T-cell (primary cell): ENCODE data around the gene RHOD. TPM values are rescaled to one million over a fixed set of nuclear protein-coding genes. Genes with fewer than 3 reads are reported as not detected.
A peak's percentile ranks its signal among the peaks of the same experiment; 100 is the strongest.

Source experiments
- ATAC-seq, 4 experiments: fragments of 200-7000 bp in 3 of 4; fragments of 150-1000 bp in 1 of 4; cut with Tn5 transposase; replicated peaks in 1 of 4; 1 replicate in 3 of 4; 2 replicates in 1 of 4; pipeline ENCODE4 v1.10.0; 2021; ENCODE audit warnings: moderate library complexity in 3 of 4, mild to moderate bottlenecking in 2 of 4, moderate number of reproducible peaks in 1 of 4
- CTCF ChIA-PET, 2 donors: fragments of 300-600 bp; sonication (Branson Sonifier 250); formaldehyde crosslinking; loops; one replicate each; lab custom pipeline; 2022; ENCODE audit warnings: antibody characterized with exemption in 2 of 2; lab: Charles Lee
- POLR2A ChIA-PET, 2 donors: fragments of 300-600 bp; sonication (Branson Sonifier 250); formaldehyde crosslinking; loops; one replicate each; lab custom pipeline; 2022; ENCODE audit warnings: antibody characterized with exemption in 2 of 2; lab: Charles Lee
- DNase-seq, 35 experiments: peaks; one replicate each; pipeline versions ENCODE4 v3.0.0 to v3.0.0-alpha.2; 2013 to 2023
- H3K27ac ChIP-seq: one replicate; pipeline ENCODE4 v1.5.1; 2013; ENCODE audit warnings: low read length
- H3K27me3 ChIP-seq, 2 experiments: replicated peaks in 1 of 2; 1 replicate in 1 of 2; 2 replicates in 1 of 2; pipeline versions ENCODE4 v1.6.1 to v1.7.0; 2013; ENCODE audit warnings: low read length in 1 of 2, mixed read lengths in 1 of 2; ENCODE audit not compliant: control insufficient read depth in 2 of 2, insufficient read depth in 2 of 2; ENCODE audit errors: extremely low read depth in 1 of 2
- H3K36me3 ChIP-seq, 2 donors: 1 replicate in 1 of 2; 2 replicates in 1 of 2; pipeline versions ENCODE4 v1.6.1 to v1.7.0; 2013; ENCODE audit warnings: low read length in 1 of 2; ENCODE audit not compliant: control insufficient read depth in 2 of 2, insufficient read depth in 1 of 2; ENCODE audit errors: extremely low read depth in 1 of 2
- H3K4me1 ChIP-seq, 2 experiments: 1 replicate in 1 of 2; 2 replicates in 1 of 2; pipeline versions ENCODE4 v1.6.1 to v1.7.0; 2013; ENCODE audit warnings: low read length in 2 of 2, mixed read lengths in 1 of 2; ENCODE audit not compliant: insufficient read depth in 2 of 2, control insufficient read depth in 1 of 2; ENCODE audit errors: extremely low read depth in 1 of 2
- H3K4me3 ChIP-seq, 2 donors: 1 replicate in 1 of 2; 2 replicates in 1 of 2; pipeline versions ENCODE4 v1.5.1 to v1.7.0; 2013; ENCODE audit warnings: mild to moderate bottlenecking in 2 of 2, low read length in 1 of 2, moderate library complexity in 1 of 2; ENCODE audit not compliant: control insufficient read depth in 1 of 2; ENCODE audit errors: extremely low read depth in 1 of 2
- H3K9me3 ChIP-seq: 2 replicates; pipeline ENCODE4 v1.7.0; 2013
- H3K27ac Mint-ChIP-seq, 2 donors: one replicate each; pipeline ENCODE4 v1.8.0; 2020 to 2021; ENCODE audit warnings: mild to moderate bottlenecking in 2 of 2, mixed read lengths in 2 of 2
- H3K27me3 Mint-ChIP-seq, 2 donors: one replicate each; pipeline ENCODE4 v1.8.0; 2021 to 2022; ENCODE audit warnings: mixed read lengths in 2 of 2
- H3K36me3 Mint-ChIP-seq: one replicate; pipeline ENCODE4 v1.8.0; 2021; ENCODE audit warnings: mixed read lengths
- H3K4me1 Mint-ChIP-seq, 3 donors: one replicate each; pipeline ENCODE4 v1.8.0; 2020 to 2022; ENCODE audit warnings: mixed read lengths in 3 of 3, mild to moderate bottlenecking in 1 of 3
- H3K4me3 Mint-ChIP-seq, 3 donors: one replicate each; pipeline ENCODE4 v1.8.0; 2020 to 2022; ENCODE audit warnings: mild to moderate bottlenecking in 3 of 3, mixed read lengths in 3 of 3, moderate library complexity in 3 of 3
- H3K9me3 Mint-ChIP-seq, 3 donors: one replicate each; pipeline ENCODE4 v1.8.0; 2020 to 2022; ENCODE audit warnings: mixed read lengths in 3 of 3
- WGBS: methylation state at CpG from one replicate; pipeline ENCODE4 v1.1.5; 2013; ENCODE audit warnings: missing lambda C conversion rate; ENCODE audit not compliant: insufficient coverage; 5-methylcytosine and 5-hydroxymethylcytosine counted together
- total RNA-seq, 35 experiments: library from RNA in 6 of 35; stranded (reverse) in 6 of 35; fragments of 120-200 nt in 1 of 35; gene quantifications; one replicate each; pipeline versions ENCODE4 v1.2.1 to v1.2.4 and lab custom pipeline; 2013 to 2026

RHOD gene
- total RNA-seq, 5 donors from 2014 or later (not counting 1 experiment from before 2014, with no cell fraction given), result 0.59 to 0.88 (median 0.66) TPM; not detected in 2

DNA sequence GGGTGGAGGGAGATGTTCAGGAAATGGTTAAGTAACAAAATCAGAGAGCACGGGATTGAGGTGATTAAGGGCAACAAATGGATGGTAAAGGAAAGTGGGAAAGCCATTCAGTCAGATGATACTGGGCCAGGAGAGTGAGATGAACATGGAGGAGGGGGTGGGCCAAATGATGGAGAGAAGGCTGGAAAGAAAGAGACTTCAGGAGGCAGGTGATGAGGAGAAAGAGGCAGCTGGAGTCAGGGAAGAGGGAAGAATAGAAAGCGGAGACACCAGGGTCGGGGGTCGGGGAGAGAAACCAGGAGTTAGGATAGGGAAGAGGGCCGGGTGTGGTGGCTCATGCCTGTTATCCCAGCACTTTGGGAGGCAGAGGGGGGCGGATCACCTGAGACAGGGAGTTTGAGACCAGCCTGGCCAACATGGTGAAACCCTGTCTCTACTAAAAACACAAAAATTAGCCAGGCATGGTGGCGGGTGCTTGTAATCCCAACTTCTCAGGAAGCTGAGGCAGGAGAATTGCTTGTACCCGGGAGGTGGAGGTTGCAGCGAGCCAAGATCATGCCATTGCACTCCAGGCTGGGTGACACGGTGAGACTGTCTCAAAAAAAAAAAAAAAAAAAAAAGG lies 57.7 kb downstream of the RHOD start:
- 86% methylated on average over 4 of the region's 10 CpGs for WGBS
- H3K27ac Mint-ChIP-seq, result no peak overlapping the region
- H3K9me3 Mint-ChIP-seq, result no peaks in the 10 kb centered on the region
- H3K36me3 Mint-ChIP-seq, result no peaks in the 10 kb centered on the region
- POLR2A ChIA-PET, result interaction anchor here in 1 of 2 donors (0.6 kb wide), 2 partner anchors 40 to 121 kb away, joined by 4 to 6 read pairs; no protein-coding TSS in a partner anchor
- CTCF ChIA-PET, result interaction anchor here (0.6 to 0.7 kb wide), 2 partner anchors 16 to 277 kb away, joined by 3 to 4 read pairs; no protein-coding TSS in a partner anchor
- Histone ChIP-seq H3K27me3 (no peaks in the 10 kb centered on the region), H3K4me1 (peaks cover 12 to 22% of the 10 kb centered on the region in 2 experiments), H3K4me3 (no peak overlapping the region), H3K36me3 (no peaks in the 10 kb centered on the region), H3K27ac (no peak overlapping the region), H3K9me3 (no peaks in the 10 kb centered on the region)
- peaks cover 17 to 20% (median 18%) of the 10 kb centered on the region in 3 donors for H3K4me1 Mint-ChIP-seq
- H3K4me3 Mint-ChIP-seq, result no peak overlapping the region
- ATAC-seq (no peak), DNase-seq (no peak)
- no peaks in the 10 kb centered on the region for H3K27me3 Mint-ChIP-seq

DNA sequence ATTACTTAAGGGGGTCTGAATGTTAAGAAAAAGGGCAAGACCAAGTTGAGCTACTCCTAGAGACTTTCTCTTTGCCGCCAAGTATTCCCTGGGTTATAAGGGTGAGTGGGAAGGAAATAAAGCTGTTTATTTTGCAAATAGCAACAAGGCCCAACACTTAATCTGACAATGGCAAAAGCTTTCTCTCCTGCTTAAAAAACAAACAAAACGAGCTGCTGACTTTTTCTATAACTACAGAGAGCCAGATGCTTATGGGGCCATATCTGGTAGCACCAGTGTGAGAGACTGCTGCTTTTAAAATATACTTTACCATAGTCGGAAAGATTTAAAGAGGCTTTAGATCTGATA lies 60.1 kb downstream of the RHOD start:
- Histone ChIP-seq H3K27ac (no peak overlapping the region), H3K4me3 (no peak overlapping the region), H3K27me3 (no peaks in the 10 kb centered on the region), H3K4me1 (peaks cover 16 to 22% of the 10 kb centered on the region in 2 experiments), H3K9me3 (no peaks in the 10 kb centered on the region), H3K36me3 (peaks cover 0 to 2% of the 10 kb centered on the region in 2 donors)
- DNase-seq (no peak), ATAC-seq (no peak)
- no peaks in the 10 kb centered on the region for H3K27me3 Mint-ChIP-seq
- peak overlapping the region; percentile 91 to 93 for H3K27ac Mint-ChIP-seq
- H3K4me3 Mint-ChIP-seq, result peak overlapping the region; percentile 77 to 98 (median 84)
- peaks cover 25 to 36% (median 27%) of the 10 kb centered on the region in 3 donors for H3K4me1 Mint-ChIP-seq
- POLR2A ChIA-PET, result interaction anchor here in 1 of 2 donors (0.5 kb wide), 1 partner anchor 1784 kb away, joined by 3 read pairs; no protein-coding TSS in a partner anchor
- no peaks in the 10 kb centered on the region for H3K9me3 Mint-ChIP-seq
- CTCF ChIA-PET, result interaction anchor here in 1 of 2 donors (0.6 kb wide), 1 partner anchor 41 kb away, joined by 3 read pairs; no protein-coding TSS in a partner anchor
- H3K36me3 Mint-ChIP-seq, result peaks cover 5% of the 10 kb centered on the region
- 100% methylated on average over 1 of the region's 3 CpGs for WGBS

GRCh38 chr11:67117176-67117575 lies 60.5 kb downstream of the RHOD start:
- H3K27me3 ChIP-seq, result no peaks in the 10 kb centered on the region
- H3K4me3 Mint-ChIP-seq, result peak overlapping the region; percentile 77 to 98 (median 84)
- no peaks in the 10 kb centered on the region for H3K9me3 ChIP-seq
- H3K4me1 ChIP-seq, result peaks cover 20 to 24% of the 10 kb centered on the region in 2 experiments
- H3K27me3 Mint-ChIP-seq, result no peaks in the 10 kb centered on the region
- H3K4me3 ChIP-seq, result peak overlapping the region in 1 of 2 donors; percentile 45
- WGBS, result no CpG with 5 or more reads among the region's 7 CpGs
- ChIA-PET POLR2A (interaction anchor here in 1 of 2 donors (0.5 kb wide), 1 partner anchor 1784 kb away, joined by 3 read pairs; no protein-coding TSS in a partner anchor), CTCF (interaction anchor here in 1 of 2 donors (0.6 kb wide), 1 partner anchor 45 kb away, joined by 4 read pairs; no protein-coding TSS in a partner anchor)
- ATAC-seq (no peak), DNase-seq (no peak)
- peak overlapping the region; percentile 86 for H3K27ac ChIP-seq
- peaks cover 29 to 40% (median 31%) of the 10 kb centered on the region in 3 donors for H3K4me1 Mint-ChIP-seq
- H3K36me3 Mint-ChIP-seq, result peaks cover 6% of the 10 kb centered on the region
- H3K9me3 Mint-ChIP-seq, result no peaks in the 10 kb centered on the region
- H3K36me3 ChIP-seq, result peaks cover 0 to 3% of the 10 kb centered on the region in 2 donors
- H3K27ac Mint-ChIP-seq, result peak overlapping the region; percentile 91 to 93

- WGBS, result 1% methylated on average over 65 of the region's 65 CpGs
- ChIA-PET POLR2A (interaction anchor here in 1 of 2 donors (0.7 kb wide), 1 partner anchor 1465 kb away, joined by 13 read pairs; no protein-coding TSS in a partner anchor), CTCF (interaction anchor here in 1 of 2 donors (0.6 kb wide), 1 partner anchor 45 kb away, joined by 4 read pairs; no protein-coding TSS in a partner anchor)
- peak overlapping the region; percentile 91 to 93 for H3K27ac Mint-ChIP-seq
- H3K36me3 Mint-ChIP-seq, result peaks cover 6% of the 10 kb centered on the region
- no peaks in the 10 kb centered on the region for H3K27me3 Mint-ChIP-seq
- ATAC-seq, result peak in 1 of 4 experiments; percentile 0
- peaks cover 21 to 27% of the 10 kb centered on the region in 2 experiments for H3K4me1 ChIP-seq
- H3K27ac ChIP-seq, result peak overlapping the region; percentile 86
- peak overlapping the region; percentile 77 to 98 (median 84) for H3K4me3 Mint-ChIP-seq
- H3K4me1 Mint-ChIP-seq, result peaks cover 32 to 41% (median 34%) of the 10 kb centered on the region in 3 donors
- peak in 31 of 35 experiments; percentile 7 to 69 (median 36) for DNase-seq
- peaks cover 0 to 3% of the 10 kb centered on the region in 2 donors for H3K36me3 ChIP-seq
- no peaks in the 10 kb centered on the region for H3K27me3 ChIP-seq
- H3K9me3 Mint-ChIP-seq, result no peaks in the 10 kb centered on the region
- H3K4me3 ChIP-seq, result peak overlapping the region; percentile 42 to 45
- H3K9me3 ChIP-seq, result no peaks in the 10 kb centered on the region
These were observed 61.1 kb downstream of the RHOD start for GRCh38 chr11:67117672-67118180.

DNA sequence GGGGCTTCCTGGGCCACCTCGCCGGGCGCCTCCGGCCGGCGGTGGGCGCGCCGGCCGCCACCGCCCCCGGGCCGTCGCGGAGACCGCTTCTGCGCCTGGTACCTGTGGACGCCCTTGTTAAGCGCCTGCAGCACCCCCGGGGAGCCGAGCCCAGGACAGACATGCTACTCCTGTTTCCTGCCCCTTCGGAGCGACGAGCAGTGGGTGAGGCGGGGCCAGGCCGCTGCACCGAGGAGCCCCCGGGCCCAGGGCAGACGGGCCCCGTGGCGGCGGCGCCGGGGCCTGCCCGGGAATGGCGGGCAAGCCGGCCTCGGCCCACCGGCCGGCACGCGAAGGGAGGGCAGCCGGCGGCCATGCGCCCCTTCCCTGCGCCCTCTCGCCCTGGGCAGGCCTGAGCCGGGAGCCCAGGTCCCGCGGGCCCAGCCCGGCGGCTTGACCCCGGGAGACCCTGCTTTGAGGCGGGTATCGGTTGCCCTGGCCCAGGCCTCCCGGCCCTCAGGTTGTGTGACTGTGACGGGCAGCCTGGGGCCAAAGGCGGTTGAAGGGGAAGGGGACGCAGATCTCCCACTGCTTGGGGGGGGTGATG lies 61.6 kb downstream of the RHOD start:
- POLR2A ChIA-PET, result interaction anchor here (0.5 to 1.0 kb wide), 5 partner anchors 122 to 1465 kb away, joined by 3 to 13 read pairs (median 3); no protein-coding TSS in a partner anchor
- Mint-ChIP-seq H3K36me3 (peaks cover 7% of the 10 kb centered on the region), H3K27ac (peak overlapping the region in 1 of 2 donors; percentile 52), H3K4me1 (peaks cover 33 to 41% (median 35%) of the 10 kb centered on the region in 3 donors), H3K9me3 (no peaks in the 10 kb centered on the region), H3K4me3 (peak overlapping the region; percentile 77 to 98 (median 83)), H3K27me3 (no peaks in the 10 kb centered on the region)
- CTCF ChIA-PET, result no interaction called here
- Histone ChIP-seq H3K4me3 (peak overlapping the region; percentile 42 to 63), H3K27ac (peak overlapping the region; percentile 89), H3K27me3 (no peaks in the 10 kb centered on the region), H3K9me3 (no peaks in the 10 kb centered on the region), H3K36me3 (peaks cover 0 to 3% of the 10 kb centered on the region in 2 donors), H3K4me1 (peaks cover 20 to 25% of the 10 kb centered on the region in 2 experiments)
- ATAC-seq, result peak; percentile 9 to 40 (median 34)
- WGBS, result under 1% methylated on average over 57 of the region's 59 CpGs
- peak in 34 of 35 experiments; percentile 22 to 69 (median 46) for DNase-seq
